Omental fat pad (tissue), 4 donors: Measurements from ENCODE around the gene PCGF1. TPM values are rescaled to one million over a fixed set of nuclear protein-coding genes. Genes with fewer than 3 reads are reported as not detected.

Experiments used
- ATAC-seq: fragments of 150-250 bp; one replicate; pipeline ENCODE4 v1.9.1; 2016; ENCODE audit warnings: mild to moderate bottlenecking, moderate library complexity; ENCODE audit not compliant: low FRiP score
- DNase-seq: peaks from one replicate; pipeline ENCODE4 v3.0.0-alpha.2; 2019; ENCODE audit warnings: low spot score
- total RNA-seq, 4 donors: library from RNA; depleted of rRNA; stranded (reverse); fragments of >200 nt; gene quantifications; one replicate each; pipeline ENCODE4 v1.1.0, GENCODE V29; 2016
- TF ChIP-seq, protein P1 (sequence below), 3 donors: fragments of 450-650 bp; IDR thresholded peaks; one replicate each; pipeline ENCODE4 v1.5.1; 2016 to 2017; ENCODE audit warnings: antibody characterized with exemption in 3 of 3, mild to moderate bottlenecking in 3 of 3, moderate library complexity in 2 of 3

The PCGF1 gene
- total RNA-seq, 4 donors from 2014 or later, result 11.6 to 20.2 (median 16.8) TPM

GRCh38 chr2:74546004-74546403, 38.5 kb upstream of the PCGF1 start:
- no peak for DNase-seq
- no peak for ATAC-seq

DNA sequence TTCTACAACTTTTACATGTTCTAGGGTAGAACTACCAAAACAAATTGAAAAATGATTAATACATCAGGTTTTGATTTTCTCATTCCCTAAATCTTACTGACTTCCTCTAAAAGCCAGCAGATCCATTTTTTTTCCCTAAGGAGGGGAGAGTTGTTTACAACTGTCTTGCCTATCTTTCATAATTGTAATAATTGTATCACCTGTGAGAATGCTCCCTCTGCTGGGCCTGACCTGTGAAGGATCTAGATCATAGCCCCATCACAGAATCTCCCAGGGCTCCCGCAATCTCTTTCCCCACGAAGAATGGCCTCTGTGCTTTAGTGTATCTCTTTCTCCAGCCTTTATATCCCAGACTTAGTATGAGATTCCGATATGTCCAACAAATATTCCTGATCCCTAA, 37.1 kb upstream of the PCGF1 start:
- ATAC-seq (no peak), DNase-seq (no peak)
- TF ChIP-seq, protein P1, sequence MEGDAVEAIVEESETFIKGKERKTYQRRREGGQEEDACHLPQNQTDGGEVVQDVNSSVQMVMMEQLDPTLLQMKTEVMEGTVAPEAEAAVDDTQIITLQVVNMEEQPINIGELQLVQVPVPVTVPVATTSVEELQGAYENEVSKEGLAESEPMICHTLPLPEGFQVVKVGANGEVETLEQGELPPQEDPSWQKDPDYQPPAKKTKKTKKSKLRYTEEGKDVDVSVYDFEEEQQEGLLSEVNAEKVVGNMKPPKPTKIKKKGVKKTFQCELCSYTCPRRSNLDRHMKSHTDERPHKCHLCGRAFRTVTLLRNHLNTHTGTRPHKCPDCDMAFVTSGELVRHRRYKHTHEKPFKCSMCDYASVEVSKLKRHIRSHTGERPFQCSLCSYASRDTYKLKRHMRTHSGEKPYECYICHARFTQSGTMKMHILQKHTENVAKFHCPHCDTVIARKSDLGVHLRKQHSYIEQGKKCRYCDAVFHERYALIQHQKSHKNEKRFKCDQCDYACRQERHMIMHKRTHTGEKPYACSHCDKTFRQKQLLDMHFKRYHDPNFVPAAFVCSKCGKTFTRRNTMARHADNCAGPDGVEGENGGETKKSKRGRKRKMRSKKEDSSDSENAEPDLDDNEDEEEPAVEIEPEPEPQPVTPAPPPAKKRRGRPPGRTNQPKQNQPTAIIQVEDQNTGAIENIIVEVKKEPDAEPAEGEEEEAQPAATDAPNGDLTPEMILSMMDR (IDR thresholded peaks at IDR 0.05), result no peak

More at GRCh38 chr2:74546004-74546403, 38.5 kb upstream of the PCGF1 start:
- TF ChIP-seq, protein P1 (IDR thresholded peaks at IDR 0.05), result no peak

GRCh38 chr2:74542978-74543377, 35.5 kb upstream of the PCGF1 start:
- ATAC-seq (no peak), DNase-seq (no peak)
- TF ChIP-seq, protein P1 (IDR thresholded peaks at IDR 0.05), result no peak

DNA sequence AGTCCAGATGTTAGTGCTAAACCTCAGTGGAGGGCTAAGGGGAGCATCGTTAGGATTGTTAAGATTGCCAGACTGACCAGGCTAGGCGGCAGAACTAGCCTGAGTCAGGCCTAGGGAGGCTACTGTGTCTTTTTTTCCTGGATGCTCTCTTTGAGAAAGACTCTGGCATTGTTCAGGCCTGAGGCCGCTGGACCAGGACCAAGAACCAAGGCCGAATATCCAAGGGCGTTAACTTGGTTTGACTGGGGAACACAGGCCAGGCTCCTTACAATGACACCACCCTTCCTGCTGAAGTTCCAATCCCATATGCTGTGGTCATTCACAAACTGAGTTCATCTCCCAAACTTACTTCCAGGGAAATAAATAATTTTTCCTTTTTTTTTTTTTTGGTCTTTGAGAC, 32.8 kb upstream of the PCGF1 start:
- DNase-seq (no peak), ATAC-seq (no peak)
- TF ChIP-seq, protein P1 (IDR thresholded peaks at IDR 0.05), result no peak

GRCh38 chr2:74538881-74539339, 31.4 kb upstream of the PCGF1 start:
- TF ChIP-seq, protein P1 (IDR thresholded peaks at IDR 0.05), result no peak
- ATAC-seq (no peak), DNase-seq (no peak)

GRCh38 chr2:74537140-74537539, 29.6 kb upstream of the PCGF1 start:
- DNase-seq (no peak), ATAC-seq (no peak)
- TF ChIP-seq, protein P1 (IDR thresholded peaks at IDR 0.05), result no peak

GRCh38 chr2:74536166-74536950, 28.9 kb upstream of the PCGF1 start:
- ATAC-seq (no peak), DNase-seq (no peak)
- TF ChIP-seq, protein P1 (IDR thresholded peaks at IDR 0.05), result no peak
